Urothelium cell line (cell line): ENCODE data around the gene DTNB.

Experiments
- DNase-seq: peaks from one replicate; pipeline ENCODE4 v3.0.0; 2011; ENCODE audit warnings: low spot score, mixed read lengths
- FAIRE-seq: peaks from 2 replicates; lab custom pipeline; 2011; peaks lifted over from hg19 to GRCh38; lab: Jason Lieb, UNC

DTNB gene

GRCh38 chr2:25592766-25593292 is 80.5 kb downstream of the DTNB start:
- no peak for DNase-seq
- FAIRE-seq, result no peak

DNA sequence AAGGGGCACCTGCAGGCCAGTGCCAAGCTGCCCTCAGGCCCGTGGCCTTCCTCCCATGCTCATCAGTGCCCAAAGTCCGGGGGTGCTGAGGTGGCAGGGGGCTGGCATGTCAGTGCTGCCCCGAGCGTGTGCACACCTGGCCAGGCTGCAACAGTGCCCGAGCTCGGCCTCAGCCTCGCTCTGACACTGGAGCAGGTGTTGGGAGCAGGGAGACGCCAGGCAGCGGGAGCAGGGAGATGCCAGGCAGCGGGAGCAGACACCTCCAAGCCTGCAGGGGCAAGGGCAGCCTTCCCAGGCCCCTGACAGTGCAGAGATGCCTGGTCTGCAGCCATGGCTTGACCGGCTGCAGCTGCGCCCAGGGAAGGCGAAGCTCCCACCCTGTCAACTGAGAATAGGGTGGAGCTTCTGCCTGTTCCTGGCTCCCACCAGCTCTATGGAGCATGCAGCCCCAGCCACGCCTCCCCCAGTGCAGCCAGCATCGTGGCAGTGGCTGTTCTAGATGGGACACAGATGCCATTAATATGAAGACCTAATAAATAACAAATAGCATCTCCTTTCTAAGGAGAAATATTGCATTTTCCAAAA is 82.4 kb downstream of the DTNB start:
- DNase-seq (no peak), FAIRE-seq (no peak)

GRCh38 chr2:25589676-25590205 is 83.6 kb downstream of the DTNB start:
- no peak for FAIRE-seq
- no peak for DNase-seq

DNA sequence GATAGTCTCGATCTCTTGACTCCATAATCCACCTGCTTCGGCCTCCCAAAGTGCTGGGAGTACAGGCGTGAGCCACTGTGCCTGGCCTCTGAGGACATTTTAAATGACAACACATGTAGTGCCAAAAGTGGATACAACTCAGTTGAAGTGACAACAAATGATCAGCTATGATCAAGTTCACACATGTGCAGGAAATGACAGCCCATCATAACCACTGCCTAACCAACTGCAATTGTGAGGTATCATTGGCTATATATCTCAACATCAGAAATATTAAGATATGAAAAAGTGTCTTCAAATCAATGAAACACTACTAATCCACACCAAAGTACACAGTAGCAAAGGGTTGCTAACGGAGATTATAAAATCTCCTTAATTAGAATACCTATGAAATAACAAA is 84.8 kb downstream of the DTNB start:
- FAIRE-seq, result no peak
- no peak for DNase-seq

- FAIRE-seq (no peak), DNase-seq (peak; percentile 27)
Observed at GRCh38 chr2:25587361-25587760, 86.0 kb downstream of the DTNB start.

DNA sequence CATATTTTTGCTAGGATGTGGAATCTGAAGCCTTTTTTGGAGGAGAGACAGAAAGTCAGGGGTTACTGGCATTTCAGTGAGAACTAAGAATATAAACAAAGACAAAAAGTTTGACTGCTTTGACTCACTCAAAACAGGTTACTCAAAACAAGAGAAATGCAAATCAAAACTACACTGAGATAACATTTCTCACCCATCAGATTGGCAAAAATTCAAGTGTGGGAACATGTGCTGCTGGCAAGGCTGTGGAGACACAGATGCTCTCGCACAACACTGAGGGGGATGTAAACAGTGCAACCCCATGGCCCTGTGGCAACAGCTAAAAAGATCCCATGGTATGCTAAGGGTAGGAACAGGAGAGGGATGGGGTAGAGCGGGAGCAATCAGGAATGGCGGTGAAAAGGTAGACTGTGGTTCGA is 86.6 kb downstream of the DTNB start:
- FAIRE-seq (no peak), DNase-seq (no peak)

DNA sequence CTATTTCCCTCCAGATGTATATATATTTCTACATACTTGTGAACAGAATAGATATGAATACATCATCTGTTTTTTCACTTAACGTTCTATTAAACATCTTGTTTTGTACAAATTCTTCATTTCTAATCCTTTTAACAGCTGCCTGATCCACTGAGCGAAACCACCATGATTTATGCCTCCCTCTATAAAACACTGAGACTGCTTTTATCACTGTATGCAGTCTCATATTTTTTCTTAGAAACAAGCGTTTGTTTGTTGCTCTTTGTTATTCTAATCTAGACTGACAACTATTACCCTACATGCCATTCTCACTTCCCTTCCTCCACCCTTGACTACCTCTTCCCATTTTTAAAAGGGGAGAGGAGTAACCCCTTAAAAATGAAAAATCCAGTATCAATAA is 88.2 kb downstream of the DTNB start:
- FAIRE-seq (no peak), DNase-seq (no peak)

GRCh38 chr2:25582077-25582830 is 91.1 kb downstream of the DTNB start:
- DNase-seq (no peak), FAIRE-seq (no peak)

GRCh38 chr2:25576596-25576995 is 96.8 kb downstream of the DTNB start:
- DNase-seq, result no peak
- no peak for FAIRE-seq

DNA sequence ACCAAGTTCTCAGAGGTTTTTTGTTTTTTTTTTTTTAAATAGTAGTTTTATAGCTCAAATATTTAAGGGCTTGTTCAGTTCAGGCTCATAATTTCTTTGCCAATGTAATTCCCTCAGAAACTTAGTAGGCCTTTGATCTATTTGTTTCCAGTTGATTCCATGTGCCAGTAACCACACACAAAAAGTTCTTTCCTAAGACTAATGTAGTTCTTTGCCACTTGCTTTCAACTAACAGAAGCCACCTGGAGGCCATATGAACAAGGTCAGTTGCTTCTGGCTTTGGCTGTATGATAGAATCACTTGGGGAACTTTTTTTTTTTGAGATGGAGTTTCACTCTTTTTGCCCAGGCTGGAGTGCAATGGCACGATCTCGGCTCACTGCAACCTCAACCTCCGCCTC is 100.7 kb downstream of the DTNB start:
- DNase-seq (no peak), FAIRE-seq (no peak)

DNA sequence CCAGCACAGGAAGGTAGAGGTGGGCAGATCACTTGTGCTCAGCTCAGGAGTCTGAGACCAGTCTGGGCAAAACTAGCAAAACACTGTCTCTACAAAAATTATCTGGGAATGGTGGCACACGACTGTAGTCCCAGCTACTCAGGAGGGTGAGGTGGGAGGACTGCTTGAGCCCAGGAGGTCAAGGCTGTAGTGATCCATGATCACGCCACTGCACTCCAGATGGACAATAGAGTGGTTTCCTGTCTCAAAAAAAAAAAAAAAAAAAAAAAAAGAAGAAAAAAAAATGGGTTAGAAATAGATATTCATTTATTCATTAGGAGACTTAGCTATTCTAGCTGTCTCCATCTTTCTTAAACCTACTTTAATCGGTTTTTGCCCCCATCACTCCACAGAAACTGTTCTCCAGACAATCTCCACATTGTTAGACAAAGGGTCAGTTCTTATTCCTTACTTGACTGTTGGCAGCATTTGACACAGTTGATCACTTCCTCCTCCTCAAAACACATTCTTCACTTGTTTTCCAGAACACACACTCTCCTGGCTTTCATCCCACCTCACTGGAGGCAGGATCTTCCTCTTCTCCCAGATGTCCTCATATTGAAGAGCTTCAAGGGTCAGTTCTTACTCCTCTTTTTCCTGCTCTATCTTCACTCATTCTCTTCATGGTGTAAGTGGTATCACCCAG is 103.1 kb downstream of the DTNB start:
- DNase-seq (no peak), FAIRE-seq (no peak)

DNA sequence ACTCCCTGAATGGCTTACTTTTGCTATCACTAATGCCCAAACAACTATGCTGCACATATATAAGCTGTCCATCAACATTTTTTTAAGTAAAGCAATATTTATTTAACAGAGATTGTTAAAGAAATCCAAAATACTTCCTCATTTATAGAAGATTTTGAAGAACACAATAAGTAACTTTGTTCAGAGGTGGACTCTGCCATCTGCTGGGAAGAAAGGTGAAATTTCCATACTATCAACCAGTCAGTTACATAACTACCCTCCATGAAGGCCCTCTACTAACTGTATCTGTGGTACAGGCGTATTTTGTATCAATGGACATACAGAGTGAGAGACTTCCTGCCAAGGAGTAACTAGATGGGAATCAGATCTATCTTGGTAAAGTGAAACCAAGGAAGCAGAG is 106.0 kb downstream of the DTNB start:
- FAIRE-seq (no peak), DNase-seq (peak; percentile 51)

GRCh38 chr2:25566694-25567093 is 106.7 kb downstream of the DTNB start:
- no peak for FAIRE-seq

DNA sequence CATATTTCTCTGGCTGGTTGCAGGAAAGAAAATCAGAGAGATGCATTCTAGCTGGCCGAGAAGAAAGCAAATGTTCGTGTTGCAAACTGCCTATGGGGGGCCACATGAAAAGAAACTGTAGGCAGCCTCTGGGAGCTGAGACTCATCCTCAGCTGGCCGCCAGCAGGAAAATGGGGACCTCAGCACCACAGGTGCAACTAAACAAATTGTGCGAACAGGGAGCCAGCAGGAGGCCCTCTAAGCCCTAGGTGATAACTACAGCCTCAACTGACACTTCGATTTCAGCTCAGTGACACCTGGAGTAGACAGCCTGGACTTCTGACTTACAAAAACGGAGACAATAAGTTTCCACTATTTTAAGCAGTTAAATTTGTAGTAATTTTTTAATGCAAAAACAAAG is 107.3 kb downstream of the DTNB start:
- FAIRE-seq (no peak), DNase-seq (no peak)

More at GRCh38 chr2:25566694-25567093, 106.7 kb downstream of the DTNB start:
- no peak for DNase-seq

DNA sequence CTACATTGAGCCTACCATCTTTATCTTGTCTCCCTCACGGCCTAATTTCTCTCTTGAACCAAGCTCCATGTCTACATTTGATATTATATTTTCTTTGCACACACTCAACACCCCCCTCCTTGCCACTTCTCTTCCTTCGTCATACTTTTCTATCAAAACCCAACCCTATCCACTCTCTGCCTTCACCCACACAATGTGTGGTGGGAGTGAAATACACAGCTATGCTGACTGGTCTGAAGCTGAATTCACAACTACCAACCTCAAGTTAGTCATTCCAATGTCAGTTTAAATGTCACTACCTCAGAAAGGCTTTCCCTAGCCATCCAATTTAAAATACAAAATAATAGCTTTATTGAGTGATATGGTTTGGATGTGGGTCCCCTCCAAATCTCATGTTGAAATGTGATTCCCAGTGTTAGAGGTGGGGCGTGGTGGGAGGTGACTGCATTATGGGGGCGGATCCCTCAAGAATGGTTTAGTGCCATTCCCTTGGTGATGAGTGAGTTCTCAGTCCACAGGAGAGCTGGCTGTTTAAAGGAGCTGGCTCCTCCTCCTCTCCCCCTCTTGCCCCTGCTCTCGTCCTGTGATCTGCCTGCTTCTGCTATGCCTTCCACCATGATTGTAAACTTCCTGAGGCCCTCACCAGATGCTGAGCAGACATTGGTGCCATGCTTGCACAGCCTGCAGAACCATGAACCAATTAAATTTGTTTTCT is 112.1 kb downstream of the DTNB start:
- no peak for DNase-seq
- FAIRE-seq, result no peak

DNA sequence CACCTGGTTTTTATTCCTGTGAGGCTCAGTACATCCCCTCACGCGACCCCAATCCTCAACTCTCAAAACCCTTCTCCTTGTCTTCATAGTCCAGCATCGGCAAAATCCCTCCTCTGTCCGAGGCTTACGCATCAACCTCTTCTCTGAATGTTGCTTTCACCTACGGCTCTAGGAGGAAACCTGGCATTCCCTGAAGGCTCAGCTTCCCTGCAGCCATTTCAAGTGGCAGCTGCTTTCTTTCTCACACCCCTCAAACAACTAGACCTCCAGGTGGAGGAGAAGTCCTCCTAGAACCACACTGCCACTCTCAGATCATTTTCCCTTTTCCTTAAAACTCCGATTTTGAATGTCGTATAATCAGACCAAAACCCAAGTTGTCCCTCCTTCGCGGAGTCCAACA is 114.2 kb downstream of the DTNB start:
- no peak for DNase-seq
- no peak for FAIRE-seq

GRCh38 chr2:25558262-25558661 is 115.1 kb downstream of the DTNB start:
- DNase-seq (peak; percentile 54), FAIRE-seq (no peak)

DNA sequence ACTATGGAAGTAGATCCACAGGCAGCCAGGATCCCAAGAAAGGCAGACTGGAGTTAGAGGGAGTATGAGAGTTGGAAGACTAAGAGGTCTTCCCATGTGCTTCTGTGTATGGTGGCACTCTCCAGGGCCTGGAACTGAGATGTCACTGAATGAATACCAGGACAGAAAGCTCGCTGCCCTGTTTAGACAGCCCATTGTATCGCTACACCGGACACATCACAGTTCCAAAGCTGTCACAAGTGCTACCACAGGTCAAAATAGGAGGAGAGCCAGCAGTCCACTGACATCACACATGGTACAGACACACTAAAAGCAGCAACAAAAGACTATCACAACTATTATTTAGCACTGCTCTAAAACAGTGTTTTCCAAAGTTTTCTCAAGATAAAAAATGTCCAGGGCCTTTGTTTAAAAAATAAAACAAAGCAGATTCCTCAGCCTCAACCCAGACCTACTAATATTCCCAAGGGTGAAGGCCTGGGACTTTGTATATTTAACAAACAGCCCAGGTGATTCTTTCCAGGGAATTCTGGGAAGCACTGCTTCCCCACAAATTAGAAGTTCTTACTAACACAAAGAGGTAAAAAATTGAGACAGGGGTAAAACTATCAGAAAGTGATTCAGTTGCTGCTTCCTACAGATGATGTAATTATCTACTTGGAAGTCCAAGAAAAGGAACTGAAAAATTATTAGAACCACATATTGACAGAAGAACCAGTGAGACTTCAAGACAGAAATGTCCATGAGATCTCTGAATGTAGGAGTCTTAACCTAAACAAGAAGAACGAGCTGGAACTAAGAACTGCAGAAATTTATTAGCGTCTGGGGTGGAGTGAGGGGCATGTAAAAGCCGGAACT is 116.0 kb downstream of the DTNB start:
- no peak for DNase-seq
- FAIRE-seq, result no peak

DNA sequence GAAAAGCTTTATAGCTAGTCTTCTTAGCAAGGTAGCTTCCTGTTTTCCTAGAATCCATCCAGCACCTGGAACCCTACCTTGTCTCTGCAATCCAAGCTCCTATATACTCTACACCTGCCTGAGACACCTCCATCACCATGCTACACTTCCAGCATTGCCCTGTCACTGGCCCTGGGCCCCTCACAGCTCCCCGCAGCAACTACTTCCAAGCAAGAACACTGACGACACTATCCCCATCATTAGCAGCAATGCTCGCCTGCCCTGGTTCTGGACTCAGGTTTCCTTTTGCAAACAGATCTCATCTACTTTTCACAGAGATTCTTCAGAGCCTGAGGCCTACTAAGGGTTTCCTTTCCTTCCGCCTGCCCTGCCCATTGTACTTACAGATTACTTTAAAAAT is 121.1 kb downstream of the DTNB start:
- no peak for DNase-seq
- FAIRE-seq, result no peak

- FAIRE-seq, result no peak
- no peak for DNase-seq
Observed at GRCh38 chr2:25551316-25551715, 122.1 kb downstream of the DTNB start.
